Neural cell (in vitro differentiated cells): ENCODE measurements around the gene HTR1A.

Experiments used
- CTCF ChIP-seq: fragments of 450-650 bp; IDR thresholded peaks from 2 replicates; pipeline ENCODE4 v1.5.1; 2014; ENCODE audit warnings: antibody characterized with exemption, mild to moderate bottlenecking, moderate library complexity; ENCODE audit not compliant: poor library complexity, severe bottlenecking
- RAD21 ChIP-seq: fragments of 450-650 bp; conservative IDR thresholded peaks from 2 replicates; pipeline ENCODE4 v1.6.1; 2014; ENCODE audit warnings: antibody characterized with exemption, mild to moderate bottlenecking, moderate library complexity
- SMC3 ChIP-seq: fragments of 450-650 bp; conservative IDR thresholded peaks from 2 replicates; pipeline ENCODE4 v1.6.1; 2014; ENCODE audit warnings: antibody characterized with exemption, mild to moderate bottlenecking, moderate library complexity; ENCODE audit not compliant: poor library complexity

DNA sequence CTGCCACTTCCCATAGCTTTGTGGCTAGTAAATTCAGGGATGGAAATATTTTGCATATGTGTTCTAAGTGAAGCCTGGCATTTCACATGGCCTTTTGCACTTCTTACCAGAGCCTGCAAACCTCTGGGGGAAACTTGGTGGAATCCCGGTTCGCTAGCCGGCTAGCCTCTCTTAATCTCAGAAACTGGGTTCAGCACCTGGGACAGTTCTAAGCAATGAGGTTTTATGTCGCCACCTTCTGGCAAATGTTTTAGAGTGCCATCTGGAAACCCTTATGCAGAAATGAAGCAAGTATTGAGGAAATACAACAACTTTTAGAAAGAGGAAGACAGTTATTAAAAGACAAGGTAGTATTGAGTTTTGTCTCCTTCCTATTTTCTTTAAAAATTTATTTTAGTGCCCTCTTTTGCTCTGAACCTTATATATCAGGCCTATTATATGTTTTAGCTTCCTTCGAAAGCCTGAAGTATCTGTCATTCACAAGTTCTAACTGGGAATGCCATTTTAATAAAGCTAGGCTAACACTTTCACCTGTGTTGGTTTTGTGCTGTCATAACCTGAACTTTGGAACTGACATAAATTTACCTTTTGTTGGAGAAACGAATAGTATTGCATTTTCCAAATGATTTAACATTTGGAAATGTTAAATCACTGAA lies 963 bp upstream of the HTR1A start:
- TF ChIP-seq SMC3 (peak; percentile 93), RAD21 (peak; percentile 88), CTCF (peak; percentile 88)
